Measurements from ENCODE around the gene VRK1.

GRCh38 chr14:96776791-96777190 lies 20.4 kb upstream of the VRK1 start:
- no peak for TF ChIP-seq CTCF (IDR thresholded peaks at IDR 0.05; ENCODE audit: insufficient read depth, low read length, poor library complexity, severe bottlenecking)
- TF ChIP-seq EZH2phosphoT487 (conservative IDR thresholded peaks at IDR 0.05; ENCODE audit: low read length): no peak
